Liver (tissue), 9 donors: ENCODE results near the gene EPHB2. TPM values are rescaled to one million over a fixed set of nuclear protein-coding genes. Genes with fewer than 3 reads are reported as not detected.

Source experiments
- DNase-seq: peaks from one replicate; pipeline ENCODE4 v3.0.0-alpha.2; 2017; ENCODE audit warnings: low spot score
- H3K27ac ChIP-seq, 2 donors: one replicate each; pipeline ENCODE4 v1.7.0; 2013; ENCODE audit warnings: inconsistent platforms in 2 of 2, low read length in 2 of 2, control low read depth in 1 of 2, low read depth in 1 of 2, mild to moderate bottlenecking in 1 of 2
- H3K27me3 ChIP-seq, 4 donors: one replicate each; pipeline versions ENCODE4 v1.6.1 to v1.7.0; 2013; ENCODE audit warnings: low read length in 3 of 4, inconsistent platforms in 1 of 4, mild to moderate bottlenecking in 1 of 4, moderate library complexity in 1 of 4; ENCODE audit not compliant: control insufficient read depth in 4 of 4, insufficient read depth in 4 of 4
- H3K36me3 ChIP-seq, 4 donors: one replicate each; pipeline versions ENCODE4 v1.6.1 to v1.7.0; 2013; ENCODE audit warnings: low read length in 3 of 4, mild to moderate bottlenecking in 3 of 4, low read depth in 1 of 4, moderate library complexity in 1 of 4; ENCODE audit not compliant: control insufficient read depth in 4 of 4, insufficient read depth in 3 of 4
- H3K4me1 ChIP-seq, 4 donors: one replicate each; pipeline versions ENCODE4 v1.6.1 to v1.7.0; 2013; ENCODE audit warnings: low read length in 3 of 4, mild to moderate bottlenecking in 3 of 4, moderate library complexity in 1 of 4; ENCODE audit not compliant: control insufficient read depth in 4 of 4, insufficient read depth in 4 of 4
- H3K4me3 ChIP-seq, 3 donors: one replicate each; pipeline versions ENCODE4 v1.6.1 to v1.7.0; 2013; ENCODE audit warnings: low read length in 3 of 3, control low read depth in 1 of 3, low read depth in 1 of 3, mild to moderate bottlenecking in 1 of 3
- H3K9ac ChIP-seq, 2 donors: one replicate each; pipeline ENCODE4 v1.7.0; 2013; ENCODE audit warnings: low read length in 2 of 2, mild to moderate bottlenecking in 2 of 2, moderate library complexity in 2 of 2, control low read depth in 1 of 2, low read depth in 1 of 2
- H3K9me3 ChIP-seq, 4 donors: one replicate each; pipeline versions ENCODE4 v1.6.1 to v1.7.0; 2013; ENCODE audit warnings: low read length in 3 of 4; ENCODE audit not compliant: control insufficient read depth in 4 of 4
- EGR1 ChIP-seq, 2 donors: IDR thresholded peaks; 2 replicates each; pipeline ENCODE4 v1.6.1; 2016 to 2018; ENCODE audit warnings: antibody characterized with exemption in 2 of 2, low read depth in 2 of 2
- FOXA1 ChIP-seq: IDR thresholded peaks from 2 replicates; pipeline ENCODE4 v1.6.1; 2016; ENCODE audit warnings: antibody characterized with exemption
- FOXA2 ChIP-seq: IDR thresholded peaks from 2 replicates; pipeline ENCODE4 v1.6.1; 2016; ENCODE audit warnings: antibody characterized with exemption
- GABPA ChIP-seq, 2 donors: IDR thresholded peaks in 1 of 2; conservative IDR thresholded peaks in 1 of 2; 2 replicates each; pipeline ENCODE4 v1.6.1; 2016; ENCODE audit warnings: antibody characterized with exemption in 2 of 2, mild to moderate bottlenecking in 1 of 2, moderate library complexity in 1 of 2
- HNF4A ChIP-seq, 2 donors: conservative IDR thresholded peaks; 2 replicates each; pipeline ENCODE4 v1.6.1; 2016; ENCODE audit warnings: antibody characterized with exemption in 2 of 2, mild to moderate bottlenecking in 2 of 2
- HNF4G ChIP-seq: IDR thresholded peaks from 2 replicates; pipeline ENCODE4 v1.6.1; 2016; ENCODE audit warnings: antibody characterized with exemption
- NR2F2 ChIP-seq: IDR thresholded peaks from 2 replicates; pipeline ENCODE4 v1.6.1; 2016; ENCODE audit warnings: antibody characterized with exemption
- RAD21 ChIP-seq, 2 donors: IDR thresholded peaks; 2 replicates each; pipeline ENCODE4 v1.6.1; 2016; ENCODE audit warnings: antibody characterized with exemption in 2 of 2, mild to moderate bottlenecking in 2 of 2
- RXRA ChIP-seq, 2 donors: IDR thresholded peaks; 2 replicates each; pipeline ENCODE4 v1.6.1; 2017 to 2018; ENCODE audit warnings: antibody characterized with exemption in 2 of 2, mild to moderate bottlenecking in 1 of 2
- TAF1 ChIP-seq: conservative IDR thresholded peaks from 2 replicates; pipeline ENCODE4 v1.6.1; 2016; ENCODE audit warnings: antibody characterized with exemption, mild to moderate bottlenecking
- YY1 ChIP-seq: IDR thresholded peaks from 2 replicates; pipeline ENCODE4 v1.6.1; 2016; ENCODE audit warnings: antibody characterized with exemption, mild to moderate bottlenecking
- WGBS: extraction: QIAGEN DNeasy Blood & Tissue Kit; methylation state at CpG from one replicate; pipeline ENCODE4 v1.1.7; 2013; 5-methylcytosine and 5-hydroxymethylcytosine counted together
- polyA plus RNA-seq, 2 donors: library from polyadenylated mRNA; stranded (reverse) in 1 of 2; unstranded in 1 of 2; fragments of 200-250 nt in 1 of 2; fragments of >200 nt in 1 of 2; fragmentation: Nextera tagmentation in 1 of 2; extraction: Ambion mirVana in 1 of 2; gene quantifications; one replicate each; pipeline versions ENCODE4 v1.2.1 to v1.2.3, GENCODE V29; 2013 to 2015
- total RNA-seq, 2 donors: library from RNA; depleted of rRNA; stranded (reverse); fragments of >200 nt; gene quantifications; one replicate each; pipeline ENCODE4 v1.2.3, GENCODE V29; 2014
- TF ChIP-seq, protein P1 (sequence below): IDR thresholded peaks from 2 replicates; pipeline ENCODE4 v1.6.1; 2016; ENCODE audit warnings: antibody characterized with exemption
- TF ChIP-seq, protein P2 (sequence below): IDR thresholded peaks from 2 replicates; pipeline ENCODE4 v1.6.1; 2016; ENCODE audit warnings: antibody characterized with exemption
- donor health status: healthy.
- donor health status: healthy.
- donor health status: healthy.
- donor health status: healthy.
- donor health status: healthy.

EPHB2 gene
- total and polyA plus RNA-seq, 4 donors, result 0.07 to 1.0 (median 0.38) TPM

DNA sequence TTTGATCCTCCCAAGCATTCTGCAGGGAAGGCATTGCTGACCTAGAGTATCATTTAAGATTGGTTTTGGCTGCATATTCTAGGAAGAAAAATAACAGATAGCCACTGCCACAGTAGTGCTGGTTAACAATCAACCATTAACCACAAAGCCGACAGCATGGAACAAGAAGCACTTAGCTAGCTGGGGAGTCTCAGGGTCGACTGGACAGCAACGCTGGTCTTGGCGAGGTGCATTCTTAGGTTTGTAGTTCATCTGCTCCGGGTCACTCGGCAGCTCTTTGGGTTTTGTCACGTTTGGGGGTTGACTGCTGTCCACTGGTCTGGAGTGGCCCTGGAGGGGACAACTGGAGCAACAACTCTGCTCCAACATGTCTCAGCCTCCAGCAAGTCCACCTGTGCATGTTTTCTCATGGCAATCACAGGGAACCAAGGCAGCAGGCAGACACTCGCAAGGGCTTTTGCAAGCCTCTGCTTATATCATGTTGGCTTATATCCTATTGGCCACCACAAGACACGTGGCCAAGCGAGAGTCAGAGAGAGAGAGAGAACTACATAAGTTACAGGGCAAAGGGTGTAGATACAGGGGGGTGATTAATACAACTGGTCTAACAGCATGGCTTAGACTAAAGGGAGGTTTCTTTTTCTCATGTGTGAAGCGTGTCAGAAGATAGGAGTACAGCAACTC is 162.5 kb downstream of the EPHB2 start:
- TF ChIP-seq, protein P1, sequence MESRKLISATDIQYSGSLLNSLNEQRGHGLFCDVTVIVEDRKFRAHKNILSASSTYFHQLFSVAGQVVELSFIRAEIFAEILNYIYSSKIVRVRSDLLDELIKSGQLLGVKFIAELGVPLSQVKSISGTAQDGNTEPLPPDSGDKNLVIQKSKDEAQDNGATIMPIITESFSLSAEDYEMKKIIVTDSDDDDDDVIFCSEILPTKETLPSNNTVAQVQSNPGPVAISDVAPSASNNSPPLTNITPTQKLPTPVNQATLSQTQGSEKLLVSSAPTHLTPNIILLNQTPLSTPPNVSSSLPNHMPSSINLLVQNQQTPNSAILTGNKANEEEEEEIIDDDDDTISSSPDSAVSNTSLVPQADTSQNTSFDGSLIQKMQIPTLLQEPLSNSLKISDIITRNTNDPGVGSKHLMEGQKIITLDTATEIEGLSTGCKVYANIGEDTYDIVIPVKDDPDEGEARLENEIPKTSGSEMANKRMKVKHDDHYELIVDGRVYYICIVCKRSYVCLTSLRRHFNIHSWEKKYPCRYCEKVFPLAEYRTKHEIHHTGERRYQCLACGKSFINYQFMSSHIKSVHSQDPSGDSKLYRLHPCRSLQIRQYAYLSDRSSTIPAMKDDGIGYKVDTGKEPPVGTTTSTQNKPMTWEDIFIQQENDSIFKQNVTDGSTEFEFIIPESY, result no peak
- TF ChIP-seq TAF1 (no peak), FOXA2 (no peak), GABPA (IDR thresholded peaks at IDR 0.05 in 1 of 2, conservative IDR thresholded peaks at IDR 0.05 in 1 of 2) (no peak), HNF4G (no peak), NR2F2 (no peak), HNF4A (conservative IDR thresholded peaks at IDR 0.05) (no peak), EGR1 (IDR thresholded peaks at IDR 0.05; ENCODE audit: low read depth in 2 of 2) (no peak), RAD21 (IDR thresholded peaks at IDR 0.05) (no peak), FOXA1 (no peak), YY1 (no peak), RXRA (IDR thresholded peaks at IDR 0.05) (no peak)
- TF ChIP-seq, protein P2, sequence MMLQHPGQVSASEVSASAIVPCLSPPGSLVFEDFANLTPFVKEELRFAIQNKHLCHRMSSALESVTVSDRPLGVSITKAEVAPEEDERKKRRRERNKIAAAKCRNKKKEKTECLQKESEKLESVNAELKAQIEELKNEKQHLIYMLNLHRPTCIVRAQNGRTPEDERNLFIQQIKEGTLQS, result no peak
- DNase-seq, result no peak
- Histone ChIP-seq H3K9me3 (peaks cover 0 to 2% (median under 1%) of the 10 kb centered on the region in 4 donors), H3K9ac (no peak overlapping the region), H3K27me3 (no peaks in the 10 kb centered on the region), H3K36me3 (no peaks in the 10 kb centered on the region), H3K27ac (no peak overlapping the region), H3K4me1 (peaks cover 0 to 3% (median 0%) of the 10 kb centered on the region in 4 donors), H3K4me3 (no peak overlapping the region)
- 74% methylated on average over 11 of the region's 11 CpGs for WGBS

DNA sequence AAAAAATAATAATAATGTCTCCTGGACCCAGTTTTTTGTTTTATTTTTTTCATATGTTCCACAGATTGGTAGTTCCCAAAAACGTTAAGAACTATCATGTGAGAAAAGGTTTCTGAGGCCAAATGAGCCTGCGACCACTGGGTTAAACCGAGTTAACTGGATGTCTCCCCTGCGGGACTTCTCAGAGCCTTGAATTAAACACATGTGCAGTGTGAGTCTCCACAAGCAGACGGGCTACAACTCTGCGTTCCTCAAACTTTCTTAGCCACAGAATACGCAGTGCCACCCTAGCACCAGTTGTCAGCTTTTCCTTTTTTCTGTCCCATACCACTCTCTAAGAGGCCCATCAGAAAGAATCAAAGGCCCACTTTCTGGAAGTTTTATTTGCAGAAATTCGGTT is 164.1 kb downstream of the EPHB2 start:
- H3K4me1 ChIP-seq, result peaks cover 0 to 3% (median 0%) of the 10 kb centered on the region in 4 donors
- 85% methylated on average over 8 of the region's 8 CpGs for WGBS
- no peaks in the 10 kb centered on the region for H3K27me3 ChIP-seq
- H3K4me3 ChIP-seq, result no peak overlapping the region
- H3K9ac ChIP-seq, result no peak overlapping the region
- TF ChIP-seq HNF4A (conservative IDR thresholded peaks at IDR 0.05), result no peak
- no peak for TF ChIP-seq YY1
- no peak for DNase-seq
- no peak overlapping the region for H3K27ac ChIP-seq
- no peaks in the 10 kb centered on the region for H3K9me3 ChIP-seq
- no peaks in the 10 kb centered on the region for H3K36me3 ChIP-seq

DNA sequence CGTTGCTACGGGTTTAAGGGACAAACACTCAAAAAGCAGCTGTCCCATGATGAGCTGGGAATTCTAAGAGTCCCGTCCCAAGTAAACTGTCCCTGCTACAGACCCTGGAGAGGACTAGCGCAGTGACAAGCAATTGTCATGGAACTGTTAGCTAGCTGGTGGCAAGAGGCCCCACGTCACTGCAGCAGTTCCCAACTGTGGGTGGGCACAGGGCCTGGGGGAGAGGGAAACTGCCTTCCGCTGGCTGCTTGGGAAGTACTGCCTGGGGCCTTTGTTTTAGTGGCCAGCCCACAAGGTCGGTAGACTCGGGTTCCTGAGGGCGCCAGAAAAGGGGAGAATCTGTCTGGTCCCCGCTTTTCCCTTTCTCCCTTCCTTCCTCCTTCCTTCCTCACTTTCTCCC is 164.6 kb downstream of the EPHB2 start:
- no peaks in the 10 kb centered on the region for H3K9me3 ChIP-seq
- 69% methylated on average over 10 of the region's 10 CpGs for WGBS
- H3K4me1 ChIP-seq, result peaks cover 0 to 3% (median 0%) of the 10 kb centered on the region in 4 donors
- H3K4me3 ChIP-seq, result no peak overlapping the region
- no peaks in the 10 kb centered on the region for H3K36me3 ChIP-seq
- H3K27ac ChIP-seq, result no peak overlapping the region
- TF ChIP-seq FOXA1 (no peak), GABPA (IDR thresholded peaks at IDR 0.05 in 1 of 2, conservative IDR thresholded peaks at IDR 0.05 in 1 of 2) (no peak)
- H3K27me3 ChIP-seq, result no peaks in the 10 kb centered on the region
- no peak overlapping the region for H3K9ac ChIP-seq
- DNase-seq, result no peak
